Measurements from ENCODE around the gene CELF4. TPM values are rescaled to one million over a fixed set of nuclear protein-coding genes. Genes with fewer than 3 reads are reported as not detected.

CELF4 gene
- total and polyA plus RNA-seq, 10 of the 15 experiments (the other 5 are each of a cell fraction or from before 2014, with no cell fraction given) = 0.03 to 0.32 TPM; not detected in 8

DNA sequence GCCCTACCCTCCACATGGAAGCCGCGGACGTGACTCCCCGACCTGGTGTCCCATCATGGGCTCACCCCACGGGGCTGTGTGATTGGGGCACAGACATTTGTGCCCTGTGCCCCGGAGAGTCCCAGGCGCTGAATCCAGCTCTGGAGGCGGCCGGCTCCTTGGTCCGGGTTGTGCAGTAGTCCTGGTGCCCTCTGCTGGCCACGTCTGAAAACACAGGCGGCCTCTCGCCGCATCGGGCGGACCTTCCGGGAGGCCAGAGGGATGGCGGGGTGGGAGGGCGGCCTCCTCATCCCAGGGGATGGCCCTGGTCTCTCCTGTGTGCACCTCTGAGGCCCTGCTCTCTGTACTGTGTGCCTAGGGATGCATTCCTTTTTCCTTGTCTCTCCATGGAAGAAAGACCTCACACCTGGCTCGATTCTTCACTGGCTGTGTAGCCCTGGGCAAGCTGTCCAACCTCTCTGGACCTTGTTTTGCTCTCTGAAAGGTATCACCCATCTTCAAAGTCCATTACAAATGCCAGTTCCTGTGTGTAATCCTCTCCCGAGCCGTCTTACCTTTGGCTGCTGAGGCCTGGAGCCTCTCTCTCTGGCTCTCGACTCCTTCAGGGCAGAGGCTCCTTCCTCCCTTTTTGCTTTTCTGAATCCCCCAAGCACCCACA, 27.6 kb downstream of the CELF4 start:
- H3K27ac ChIP-seq (ENCODE audit: control insufficient read depth, insufficient read depth) = no peak overlapping the region
- BruUV-seq (replicated peaks) = no TSS peak
- ATAC-seq = peak; percentile 95
- no peaks in the 10 kb centered on the region for H3K36me3 ChIP-seq (ENCODE audit: control insufficient read depth in 2 of 2, insufficient read depth in 2 of 2, low read length in 1 of 2)
- no peak overlapping the region for H3K4me2 ChIP-seq (ENCODE audit: control insufficient read depth, insufficient read depth)
- 10% methylated on average over 13 of the region's 23 CpGs for WGBS (ENCODE audit: insufficient coverage, insufficient replicate concordance, low lambda C conversion rate, missing lambda C conversion rate)
- H4K20me1 ChIP-seq (ENCODE audit: control insufficient read depth, insufficient read depth) = no peaks in the 10 kb centered on the region
- no peak overlapping the region for H3K4me3 ChIP-seq
- no peaks in the 10 kb centered on the region for H3K9me3 ChIP-seq (replicated peaks; ENCODE audit: control insufficient read depth, insufficient read depth, low read length)
- ChIA-PET CTCF (interaction anchor here (0.5 to 1.3 kb wide), 5 partner anchors 10 to 152 kb away, joined by 3 to 5 read pairs (median 3); no protein-coding TSS in a partner anchor), SMC1A (ENCODE audit: uncharacterized antibody, unreplicated experiment) (no interaction called here), RAD21 (ENCODE audit: unreplicated experiment) (interaction anchor here (0.8 to 1.3 kb wide), 2 partner anchors 10 to 195 kb away, joined by 3 read pairs; no protein-coding TSS in a partner anchor), POLR2A (no interaction called here)
- no peak for FAIRE-seq
- DNase-seq (ENCODE audit: low read depth, low spot score) = no peak
- H3K27me3 ChIP-seq (replicated peaks in 1 of 2; ENCODE audit: control insufficient read depth in 2 of 2, insufficient read depth in 2 of 2, low read length in 1 of 2) = peaks cover 4 to 6% of the 10 kb centered on the region in 2 experiments
- no peak overlapping the region for H2AFZ ChIP-seq (ENCODE audit: control insufficient read depth, low read depth, low read length)
- H3K79me2 ChIP-seq (ENCODE audit: control insufficient read depth, insufficient read depth, low read length) = no peaks in the 10 kb centered on the region
- TF ChIP-seq YY1 (IDR thresholded peaks at IDR 0.05; ENCODE audit: low read depth, low read length) = 0 out of 2 replicates have a peak, but pooled peaks have one; percentile 24
- peak; percentile 66 for TF ChIP-seq RAD21 (IDR thresholded peaks at IDR 0.05; ENCODE audit: insufficient read depth, low read depth, low read length)
- TF ChIP-seq NBN (IDR thresholded peaks at IDR 0.05) = no peak
- TF ChIP-seq SMC3 (IDR thresholded peaks at IDR 0.05; ENCODE audit: borderline replicate concordance, low read length) = peak; percentile 77
- TF ChIP-seq EZH2 (IDR thresholded peaks at IDR 0.05; ENCODE audit: borderline replicate concordance, control insufficient read depth, low read depth, low read length) = no peak
- TF ChIP-seq, protein P1, sequence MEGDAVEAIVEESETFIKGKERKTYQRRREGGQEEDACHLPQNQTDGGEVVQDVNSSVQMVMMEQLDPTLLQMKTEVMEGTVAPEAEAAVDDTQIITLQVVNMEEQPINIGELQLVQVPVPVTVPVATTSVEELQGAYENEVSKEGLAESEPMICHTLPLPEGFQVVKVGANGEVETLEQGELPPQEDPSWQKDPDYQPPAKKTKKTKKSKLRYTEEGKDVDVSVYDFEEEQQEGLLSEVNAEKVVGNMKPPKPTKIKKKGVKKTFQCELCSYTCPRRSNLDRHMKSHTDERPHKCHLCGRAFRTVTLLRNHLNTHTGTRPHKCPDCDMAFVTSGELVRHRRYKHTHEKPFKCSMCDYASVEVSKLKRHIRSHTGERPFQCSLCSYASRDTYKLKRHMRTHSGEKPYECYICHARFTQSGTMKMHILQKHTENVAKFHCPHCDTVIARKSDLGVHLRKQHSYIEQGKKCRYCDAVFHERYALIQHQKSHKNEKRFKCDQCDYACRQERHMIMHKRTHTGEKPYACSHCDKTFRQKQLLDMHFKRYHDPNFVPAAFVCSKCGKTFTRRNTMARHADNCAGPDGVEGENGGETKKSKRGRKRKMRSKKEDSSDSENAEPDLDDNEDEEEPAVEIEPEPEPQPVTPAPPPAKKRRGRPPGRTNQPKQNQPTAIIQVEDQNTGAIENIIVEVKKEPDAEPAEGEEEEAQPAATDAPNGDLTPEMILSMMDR (IDR thresholded peaks at IDR 0.05 in 2 of 3, conservative IDR thresholded peaks at IDR 0.05 in 1 of 3; ENCODE audit: control insufficient read depth in 2 of 3, extremely low read depth in 1 of 3, insufficient read depth in 1 of 3, low read depth in 3 of 3, low read length in 3 of 3) = peak; percentile 77 to 87 (median 84)
- no peaks in the 10 kb centered on the region; the same call in 1 of the 2 replicates for H3K4me1 ChIP-seq (ENCODE audit: control insufficient read depth, insufficient read depth, low read length)
- in situ Hi-C loops (cut with MboI) = loop anchor here (25.0 kb wide), 1 partner anchor 601 kb away; no protein-coding TSS in a partner anchor
- intact Hi-C loops (cut with micrococcal nuclease; ENCODE audit: unreplicated experiment) = loop anchor here (1.0 to 2.0 kb wide), 3 partner anchors 94 to 195 kb away; no protein-coding TSS in a partner anchor
- no peak overlapping the region for H3K9ac ChIP-seq (ENCODE audit: control insufficient read depth, insufficient read depth, low read length)

All from GM12878 (cell line).